WERI-Rb-1 (cell line): ENCODE measurements around the gene GGACT.
"Not testable (repeated sequence)": the region's sequence is repeated elsewhere in the genome, so short reads cannot be mapped to it uniquely, and the experiment has no call there.

ENCODE experiments used
- DNase-seq: peaks from one replicate; pipeline ENCODE4 v3.0.0-alpha.2; 2020
- H3K27ac ChIP-seq: fragments of 250-450 bp; sonication (Bioruptor Pico); 2 replicates; pipeline ENCODE4 v1.5.1; 2020; ENCODE audit warnings: mild to moderate bottlenecking, moderate library complexity
- H3K27me3 ChIP-seq: fragments of 250-450 bp; sonication (Bioruptor Pico); 2 replicates; pipeline ENCODE4 v1.5.1; 2021; ENCODE audit warnings: mild to moderate bottlenecking, low read depth, moderate library complexity; ENCODE audit not compliant: insufficient read depth, severe bottlenecking
- H3K36me3 ChIP-seq: fragments of 250-450 bp; sonication (Bioruptor Pico); 2 replicates; pipeline ENCODE4 v1.5.1; 2020; ENCODE audit warnings: mild to moderate bottlenecking, moderate library complexity
- H3K4me3 ChIP-seq: 2 replicates; pipeline ENCODE4 v1.5.1; 2011; ENCODE audit warnings: low read depth, mild to moderate bottlenecking, control low read depth, low read length
- H3K9me3 ChIP-seq: fragments of 250-450 bp; sonication (Bioruptor Pico); 2 replicates; pipeline ENCODE4 v1.5.1; 2021; ENCODE audit warnings: mild to moderate bottlenecking, moderate library complexity; ENCODE audit not compliant: severe bottlenecking
- TF ChIP-seq, protein P1 (sequence below): IDR thresholded peaks from 2 replicates; pipeline ENCODE4 v1.5.1; 2011; ENCODE audit warnings: low read depth, mild to moderate bottlenecking, control low read depth, inconsistent platforms, low read length

GGACT gene

GRCh38 chr13:100581504-100581903, 7.1 kb downstream of the GGACT start:
- TF ChIP-seq, protein P1, sequence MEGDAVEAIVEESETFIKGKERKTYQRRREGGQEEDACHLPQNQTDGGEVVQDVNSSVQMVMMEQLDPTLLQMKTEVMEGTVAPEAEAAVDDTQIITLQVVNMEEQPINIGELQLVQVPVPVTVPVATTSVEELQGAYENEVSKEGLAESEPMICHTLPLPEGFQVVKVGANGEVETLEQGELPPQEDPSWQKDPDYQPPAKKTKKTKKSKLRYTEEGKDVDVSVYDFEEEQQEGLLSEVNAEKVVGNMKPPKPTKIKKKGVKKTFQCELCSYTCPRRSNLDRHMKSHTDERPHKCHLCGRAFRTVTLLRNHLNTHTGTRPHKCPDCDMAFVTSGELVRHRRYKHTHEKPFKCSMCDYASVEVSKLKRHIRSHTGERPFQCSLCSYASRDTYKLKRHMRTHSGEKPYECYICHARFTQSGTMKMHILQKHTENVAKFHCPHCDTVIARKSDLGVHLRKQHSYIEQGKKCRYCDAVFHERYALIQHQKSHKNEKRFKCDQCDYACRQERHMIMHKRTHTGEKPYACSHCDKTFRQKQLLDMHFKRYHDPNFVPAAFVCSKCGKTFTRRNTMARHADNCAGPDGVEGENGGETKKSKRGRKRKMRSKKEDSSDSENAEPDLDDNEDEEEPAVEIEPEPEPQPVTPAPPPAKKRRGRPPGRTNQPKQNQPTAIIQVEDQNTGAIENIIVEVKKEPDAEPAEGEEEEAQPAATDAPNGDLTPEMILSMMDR = no peak
- Histone ChIP-seq H3K27ac (no peak overlapping the region), H3K9me3 (peaks cover 21% of the 10 kb centered on the region), H3K27me3 (peaks cover 5% of the 10 kb centered on the region), H3K4me3 (no peak overlapping the region), H3K36me3 (no peaks in the 10 kb centered on the region)
- DNase-seq = no peak

- Histone ChIP-seq H3K4me3 (no peak overlapping the region), H3K27ac (no peak overlapping the region), H3K36me3 (no peaks in the 10 kb centered on the region), H3K9me3 (peaks cover 21% of the 10 kb centered on the region), H3K27me3 (peaks cover 5% of the 10 kb centered on the region)
- TF ChIP-seq, protein P1 = no peak
- DNase-seq = no peak
Measured at GRCh38 chr13:100581030-100581429, 7.6 kb downstream of the GGACT start.

- H3K27ac ChIP-seq = no peak overlapping the region
- H3K9me3 ChIP-seq = peaks cover 21% of the 10 kb centered on the region
- H3K27me3 ChIP-seq = peaks cover 5% of the 10 kb centered on the region
- TF ChIP-seq, protein P1 = no peak
- no peak overlapping the region for H3K4me3 ChIP-seq
- H3K36me3 ChIP-seq = no peaks in the 10 kb centered on the region
- no peak for DNase-seq
Measured at GRCh38 chr13:100580045-100580444, 8.5 kb downstream of the GGACT start.

DNA sequence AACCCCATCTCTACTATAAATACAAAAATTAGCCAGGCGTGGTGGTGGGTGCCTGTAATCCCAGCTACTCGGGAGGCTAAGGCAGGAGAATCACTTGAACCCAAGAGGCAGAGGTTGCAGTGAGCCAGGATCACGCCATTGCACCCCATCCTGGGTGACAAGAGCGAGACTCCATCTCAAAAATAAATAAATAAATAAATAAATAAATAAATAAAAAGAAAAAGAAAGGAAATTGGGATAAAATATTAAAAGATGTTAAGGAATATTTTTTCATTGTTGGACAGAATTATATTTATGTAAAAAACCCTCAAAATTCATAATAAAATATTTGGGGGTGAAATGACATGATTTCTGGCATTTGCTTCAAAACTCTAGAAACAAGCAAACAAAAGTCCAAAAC, 11.3 kb downstream of the GGACT start:
- H3K36me3 ChIP-seq, H3K27me3 ChIP-seq, H3K4me3 ChIP-seq, H3K27ac ChIP-seq, DNase-seq: not testable (repeated sequence)
- peaks cover 21% of the 10 kb centered on the region for H3K9me3 ChIP-seq

DNA sequence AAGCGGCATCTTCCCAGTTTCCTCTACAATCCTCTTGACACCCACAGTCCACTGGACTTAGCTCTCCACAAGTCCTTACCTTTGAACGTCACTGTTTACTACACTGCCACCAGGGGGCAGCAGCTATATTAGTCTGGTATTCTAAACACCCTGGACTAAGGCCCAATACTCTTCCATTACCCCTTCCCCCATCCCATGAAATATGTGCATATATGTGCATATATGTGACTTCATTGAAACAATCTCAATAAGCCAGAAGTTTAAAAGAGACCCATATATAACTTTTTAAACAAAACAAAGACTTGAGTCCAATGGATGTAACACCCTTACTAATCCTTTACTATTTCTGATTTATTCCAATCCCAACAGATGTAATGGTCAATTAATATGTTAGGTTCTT, 15.5 kb downstream of the GGACT start:
- DNase-seq = peak; percentile 92
- H3K27me3 ChIP-seq = no peaks in the 10 kb centered on the region
- TF ChIP-seq, protein P1 = peak; percentile 82
- no peak overlapping the region for H3K4me3 ChIP-seq
- no peak overlapping the region for H3K27ac ChIP-seq
- H3K36me3 ChIP-seq = no peaks in the 10 kb centered on the region
- H3K9me3 ChIP-seq = no peaks in the 10 kb centered on the region

DNA sequence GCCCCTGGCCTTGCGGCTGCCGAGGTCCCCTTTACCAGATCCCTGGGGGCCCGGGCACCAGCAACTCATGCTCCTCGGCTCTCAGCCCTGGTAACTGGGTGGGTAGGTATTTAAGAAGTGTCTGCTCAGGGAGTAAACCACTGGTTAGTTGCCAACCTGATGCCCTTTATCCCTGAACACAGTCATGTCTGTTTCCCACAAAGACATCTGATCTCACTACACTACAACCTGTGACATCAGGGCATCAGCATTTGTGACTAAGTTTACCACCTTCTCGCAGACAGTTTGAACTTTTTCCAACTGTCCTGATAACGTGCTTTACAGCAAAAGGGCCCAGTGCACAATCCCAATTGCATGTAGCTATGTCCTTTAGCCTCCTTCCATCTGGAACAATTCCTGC, 22.0 kb downstream of the GGACT start:
- no peaks in the 10 kb centered on the region for H3K36me3 ChIP-seq
- H3K27me3 ChIP-seq = no peaks in the 10 kb centered on the region
- DNase-seq = no peak
- peaks cover 3% of the 10 kb centered on the region for H3K9me3 ChIP-seq
- no peak overlapping the region for H3K27ac ChIP-seq
- H3K4me3 ChIP-seq = no peak overlapping the region
- TF ChIP-seq, protein P1 = no peak
